ENCODE results near the gene MLX.
A peak's percentile ranks its signal among the peaks of the same experiment; 100 is the strongest.

Gene MLX

GRCh38 chr17:42566883-42567573, at the start of gene MLX:
Gene MLX, plus strand, starts transcription at chr17:42567100. Its CDS starts 25 bp downstream, at chr17:42567125.
- DNase-seq = peak; percentile 91

GRCh38 chr17:42517516-42517915, 49.4 kb upstream of the MLX start:
- DNase-seq = peak; percentile 30

- DNase-seq = no peak
These were observed 48.7 kb upstream of the MLX start for GRCh38 chr17:42518046-42518754.

GRCh38 chr17:42518755-42519545, 48.0 kb upstream of the MLX start:
- no peak for DNase-seq

GRCh38 chr17:42519546-42520491, 47.1 kb upstream of the MLX start:
- no peak for DNase-seq

GRCh38 chr17:42520540-42520951, 46.4 kb upstream of the MLX start:
- DNase-seq = no peak

- DNase-seq = no peak
These were observed 45.9 kb upstream of the MLX start for GRCh38 chr17:42521036-42521435.

GRCh38 chr17:42521666-42522262, 45.1 kb upstream of the MLX start:
- DNase-seq = no peak

GRCh38 chr17:42522263-42522790, 44.6 kb upstream of the MLX start:
- DNase-seq = no peak

- no peak for DNase-seq
These were observed 44.1 kb upstream of the MLX start for GRCh38 chr17:42522798-42523278.

GRCh38 chr17:42525221-42525620, 41.7 kb upstream of the MLX start:
- no peak for DNase-seq

GRCh38 chr17:42526031-42526444, 40.9 kb upstream of the MLX start:
- DNase-seq = no peak

GRCh38 chr17:42527932-42528331, 39.0 kb upstream of the MLX start:
- no peak for DNase-seq

GRCh38 chr17:42529061-42529460, 37.8 kb upstream of the MLX start:
- no peak for DNase-seq

GRCh38 chr17:42530952-42531454, 35.9 kb upstream of the MLX start:
- DNase-seq = peak; percentile 24

- peak; percentile 56 for DNase-seq
These were observed 35.2 kb upstream of the MLX start for GRCh38 chr17:42531455-42532354.

- DNase-seq = no peak
These were observed 31.5 kb upstream of the MLX start for GRCh38 chr17:42535155-42536047.

- peak; percentile 81 for DNase-seq
These were observed 30.9 kb upstream of the MLX start, which contains the start of gene NAGLU for GRCh38 chr17:42536048-42536371. Gene NAGLU, plus strand, starts transcription at chr17:42536241. Its CDS starts 32 bp downstream, at chr17:42536273.

All from NCI-H510A (cell line).